Iris pigment epithelial cell (primary cell): ENCODE data around the gene TIMP2.
"Not testable (repeated sequence)": the region's sequence is repeated elsewhere in the genome, so short reads cannot be mapped to it uniquely, and the experiment has no call there.

Experiments used
- DNase-seq: peaks from one replicate; pipeline ENCODE4 v3.0.0-alpha.2; 2011; ENCODE audit warnings: low read depth

Gene TIMP2

DNA sequence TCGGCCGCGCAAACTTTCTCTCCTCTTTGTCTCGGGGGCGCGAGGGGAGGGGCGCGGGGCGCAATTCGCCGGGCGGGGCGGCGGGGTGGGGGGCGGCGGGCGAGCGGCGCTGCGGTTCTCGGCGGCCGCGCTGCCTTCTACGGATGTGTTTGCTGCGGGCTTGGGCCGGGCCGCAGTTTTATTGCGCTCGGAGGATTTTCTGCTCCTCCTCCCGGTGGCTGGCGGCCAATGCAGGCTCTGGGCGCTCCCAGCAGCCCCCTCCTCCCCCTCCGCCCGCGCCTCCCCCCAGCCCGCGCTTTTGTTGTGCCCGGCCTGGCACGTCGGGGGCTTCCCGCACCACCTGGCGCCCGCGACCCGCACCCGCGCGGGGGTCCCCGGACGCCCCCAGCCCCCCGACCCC, at the start of gene TIMP2:
Gene TIMP2, minus strand, starts transcription at position 154 of the 400 bp plus-strand sequence. CDS start 299 bp downstream, outside the sequence.
- DNase-seq, result peak; percentile 88

DNA sequence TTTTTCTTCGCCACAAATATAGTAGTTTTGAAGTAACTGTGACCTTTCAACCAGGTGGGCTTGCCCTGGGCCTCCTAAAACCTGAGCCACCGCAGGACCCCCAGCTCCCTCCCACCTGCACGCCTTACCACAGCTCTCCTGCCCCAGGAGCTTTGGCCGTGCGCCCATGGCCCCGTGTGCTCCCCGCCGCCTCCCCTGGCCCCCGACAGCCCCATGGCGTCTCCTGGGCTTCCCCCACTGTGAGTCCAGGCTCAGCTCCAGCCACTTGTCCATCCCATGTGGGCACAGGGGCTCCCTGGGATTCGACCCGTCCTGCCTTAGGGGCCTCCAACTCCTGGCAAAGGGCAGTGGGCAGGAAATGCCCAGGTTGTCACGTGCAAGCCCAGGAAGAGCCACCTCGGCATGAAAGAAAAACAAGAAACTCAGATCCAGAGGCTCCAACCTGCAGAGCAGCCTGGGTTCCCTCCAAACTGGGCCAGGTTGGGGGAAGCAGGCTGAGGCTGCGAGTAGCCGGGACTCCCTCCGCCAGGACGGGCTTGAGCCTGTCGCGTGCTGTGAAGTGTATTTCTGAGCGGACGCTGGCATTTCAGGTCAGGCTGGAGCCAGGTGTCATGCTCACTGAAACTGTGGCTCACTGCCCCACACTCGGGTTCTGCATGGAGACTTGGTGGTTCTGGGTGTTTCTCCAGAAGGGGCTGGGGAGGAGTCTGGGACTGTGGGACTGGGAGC, 48.8 kb upstream of the TIMP2 start:
- no peak for DNase-seq

DNA sequence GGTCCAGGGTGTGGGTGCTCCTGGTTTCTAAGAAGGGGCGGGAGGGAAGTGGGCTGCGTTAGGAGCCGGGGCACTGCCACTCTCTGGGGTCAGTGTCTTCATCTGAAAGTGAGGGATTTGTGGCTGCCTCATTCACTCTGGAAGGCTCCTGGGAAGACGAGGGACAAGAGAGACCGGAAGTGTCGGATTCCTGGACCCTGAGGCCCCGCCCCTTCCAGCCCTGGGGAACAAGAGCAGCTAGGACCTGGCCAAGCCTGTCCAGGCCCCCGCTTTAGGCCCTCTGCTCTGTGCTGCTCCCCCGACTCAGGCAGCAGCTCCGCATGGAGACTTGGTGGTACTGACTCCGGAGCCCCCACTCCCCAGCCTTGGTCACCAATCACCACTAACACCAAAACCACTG, 48.0 kb upstream of the TIMP2 start:
- DNase-seq, result peak; percentile 35

DNA sequence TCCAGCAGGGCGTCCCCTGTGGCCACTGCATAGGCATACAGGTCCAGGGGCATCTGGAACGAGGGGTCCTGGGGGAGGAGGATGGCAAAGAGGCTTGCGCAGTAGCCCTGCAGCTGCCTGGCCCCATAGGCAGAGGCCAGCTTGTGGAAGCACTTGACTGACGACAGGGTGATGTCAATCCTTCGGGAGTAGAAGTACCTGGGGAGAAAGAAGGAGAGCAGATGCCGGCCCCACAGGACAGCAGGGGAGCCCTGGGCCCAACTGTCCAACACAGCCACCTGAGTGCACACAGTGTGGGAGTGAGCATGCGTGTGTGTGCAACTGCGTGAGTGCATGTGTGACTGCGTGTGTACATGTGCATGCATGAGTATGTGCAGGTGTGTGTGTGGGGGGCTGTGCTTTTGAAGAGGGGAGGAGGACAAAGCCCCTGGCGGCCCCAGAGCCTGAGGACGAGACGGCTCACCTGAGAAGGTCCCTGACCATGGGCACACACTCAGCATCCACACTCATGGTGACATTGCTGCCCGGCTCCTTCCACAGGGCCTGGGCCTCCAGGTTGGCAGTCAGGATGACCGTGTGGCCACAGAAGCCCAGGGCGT, 47.4 kb upstream of the TIMP2 start:
- DNase-seq, result no peak

GRCh38 chr17:78971756-78972506, 46.7 kb upstream of the TIMP2 start:
- no peak for DNase-seq

DNA sequence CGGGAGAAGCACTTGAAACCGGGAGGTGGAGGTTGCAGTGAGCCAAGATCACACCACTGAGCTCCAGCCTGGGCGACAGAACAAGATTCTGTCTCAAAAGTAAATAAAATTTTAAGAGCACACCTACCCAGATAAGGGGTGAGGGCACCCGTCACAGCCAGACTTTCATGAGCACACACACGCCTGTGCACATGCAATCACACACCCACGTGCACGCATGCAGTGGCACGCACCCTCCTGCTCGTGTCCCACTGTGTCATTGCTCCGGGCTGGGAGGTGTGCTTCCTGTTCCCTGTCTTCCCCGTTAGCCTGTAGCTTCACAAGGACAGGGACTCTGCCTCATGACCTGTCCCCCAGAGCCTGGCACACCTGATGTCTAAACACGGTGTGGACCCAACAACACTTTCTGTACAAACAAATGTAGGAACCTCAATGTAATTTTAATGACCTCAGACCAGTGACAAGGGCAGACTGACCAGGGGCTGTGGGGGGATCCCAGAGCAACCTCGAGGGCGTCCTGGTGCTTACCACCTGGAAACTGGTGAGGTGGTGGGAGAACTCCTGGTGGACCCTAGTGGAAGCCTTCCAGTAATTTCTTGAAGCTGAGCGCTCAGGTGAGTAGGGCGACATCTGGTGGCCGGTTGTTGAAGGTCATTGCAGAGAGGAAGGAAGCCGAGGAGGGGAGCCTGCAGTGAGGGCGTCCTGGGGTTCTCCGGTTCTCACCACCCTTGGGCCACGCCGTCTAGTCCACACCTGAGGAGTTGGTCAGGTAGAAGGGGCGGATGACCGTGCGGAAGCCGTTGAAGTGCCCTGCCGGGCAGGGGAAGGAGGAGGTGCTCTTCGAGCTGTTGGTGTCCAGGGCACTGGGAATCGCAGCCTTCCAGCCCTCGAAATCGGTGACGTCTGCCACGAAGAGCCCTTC, 45.9 kb upstream of the TIMP2 start:
- DNase-seq, result peak; percentile 59

DNA sequence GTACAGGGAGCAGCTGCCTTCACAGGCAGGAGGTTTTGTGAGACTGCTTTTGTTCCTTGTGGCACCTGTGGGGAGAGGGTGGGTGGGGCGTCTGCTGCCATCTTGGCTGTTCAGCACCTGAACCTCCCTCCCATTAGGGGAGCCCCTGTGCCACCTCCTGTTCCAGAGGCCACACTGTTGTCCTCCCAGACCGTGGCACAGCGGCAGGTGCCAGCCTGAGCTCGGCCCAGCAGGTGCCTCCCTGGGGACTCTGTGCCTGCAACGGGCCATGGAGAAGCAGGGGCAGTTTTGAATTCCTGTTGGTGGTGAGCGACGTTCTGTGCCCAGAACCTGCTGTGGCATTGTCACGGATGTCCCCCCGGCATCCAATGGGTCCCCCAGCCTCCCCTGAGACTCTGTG, 44.7 kb upstream of the TIMP2 start:
- no peak for DNase-seq

DNA sequence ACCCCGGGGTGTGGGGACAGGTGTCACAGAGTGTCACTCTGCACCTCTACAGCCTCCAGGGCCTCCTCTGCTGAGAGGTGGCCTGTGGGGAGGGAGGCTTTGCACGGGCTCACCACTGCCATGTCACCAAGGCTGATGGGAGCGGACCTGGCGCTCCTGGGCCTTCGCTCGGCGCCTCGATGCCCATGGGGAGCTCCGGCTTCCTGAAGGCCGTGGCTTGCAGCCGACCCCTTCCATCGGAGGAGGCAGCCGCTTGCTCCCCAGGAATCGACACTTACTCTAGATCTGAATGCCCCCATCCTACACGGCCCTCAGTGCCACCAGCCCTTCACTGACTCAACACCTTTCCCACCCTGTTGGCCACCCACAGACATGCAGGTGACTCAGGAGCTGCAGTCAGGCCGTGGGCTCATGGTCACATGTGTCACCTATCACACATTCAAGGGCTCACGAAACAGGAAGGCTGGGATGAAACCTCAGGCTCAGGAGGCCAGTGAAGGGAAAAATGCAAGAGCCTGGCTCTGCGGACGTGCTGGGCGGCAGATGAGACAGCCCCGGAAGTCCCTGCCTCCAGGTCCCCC, 42.7 kb upstream of the TIMP2 start:
- DNase-seq, result no peak

GRCh38 chr17:78966910-78967600, 41.9 kb upstream of the TIMP2 start:
- no peak for DNase-seq

GRCh38 chr17:78966123-78966813, 41.1 kb upstream of the TIMP2 start:
- no peak for DNase-seq

DNA sequence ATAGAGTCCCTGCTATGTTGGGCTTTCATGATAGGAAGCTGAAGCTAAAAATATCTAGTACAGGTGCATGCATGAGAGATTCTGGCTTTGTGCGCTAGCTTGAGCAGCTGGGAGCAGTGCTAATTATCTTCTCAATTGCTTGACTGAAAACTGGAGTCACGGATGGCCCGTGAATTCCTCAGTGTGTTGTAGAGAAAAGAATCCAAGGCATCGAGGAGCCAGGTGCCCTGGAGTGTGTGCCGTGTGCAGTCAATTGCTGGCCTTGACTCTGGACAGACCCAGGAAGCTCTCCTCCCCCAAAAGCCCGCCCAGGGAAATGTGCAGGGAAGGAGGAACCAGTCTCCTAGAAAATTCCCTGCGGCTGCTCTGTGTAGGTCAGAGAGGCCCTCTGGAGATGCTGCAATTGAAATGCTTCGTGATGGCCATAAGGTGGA, 40.3 kb upstream of the TIMP2 start:
- DNase-seq, result no peak

DNA sequence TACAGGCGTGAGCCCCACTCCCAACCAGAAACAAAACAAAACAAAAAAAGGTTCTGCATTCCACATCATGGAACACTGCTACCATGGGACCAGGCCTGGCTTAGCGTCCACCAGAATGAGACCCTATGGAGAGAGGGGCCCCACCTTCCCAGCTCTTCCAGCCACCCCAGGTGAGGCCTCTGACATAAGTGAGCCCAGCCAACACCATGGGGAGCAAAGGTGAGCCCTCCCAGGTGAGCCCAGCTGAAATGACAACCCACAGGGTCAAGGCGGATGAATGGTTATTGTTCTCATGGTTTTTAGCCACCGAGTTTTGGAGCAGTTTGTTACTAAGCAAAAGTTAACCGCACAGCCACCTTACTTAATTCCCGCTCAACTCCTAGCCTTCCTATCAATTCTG, 38.2 kb upstream of the TIMP2 start:
- no peak for DNase-seq

DNA sequence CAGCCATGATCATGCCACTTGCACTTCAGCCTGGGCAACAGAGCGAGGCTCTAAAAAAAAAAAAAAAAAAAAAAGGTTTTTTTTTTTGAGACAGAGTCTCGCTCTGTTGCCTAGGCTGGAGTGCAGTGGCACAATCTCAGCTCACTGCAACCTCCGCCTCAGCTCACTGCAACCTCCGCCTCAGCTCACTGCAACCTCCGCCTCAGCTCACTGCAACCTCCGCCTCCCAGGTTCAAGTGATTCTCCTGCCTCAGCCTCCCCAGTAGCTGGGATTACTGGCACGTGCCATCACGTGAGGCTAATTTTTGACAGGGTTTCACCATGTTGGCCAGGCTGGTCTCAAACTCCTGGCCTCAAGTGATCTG, 37.8 kb upstream of the TIMP2 start:
- DNase-seq, result not testable (repeated sequence)

- no peak for DNase-seq
Observed at GRCh38 chr17:78962345-78962983, 37.3 kb upstream of the TIMP2 start.

DNA sequence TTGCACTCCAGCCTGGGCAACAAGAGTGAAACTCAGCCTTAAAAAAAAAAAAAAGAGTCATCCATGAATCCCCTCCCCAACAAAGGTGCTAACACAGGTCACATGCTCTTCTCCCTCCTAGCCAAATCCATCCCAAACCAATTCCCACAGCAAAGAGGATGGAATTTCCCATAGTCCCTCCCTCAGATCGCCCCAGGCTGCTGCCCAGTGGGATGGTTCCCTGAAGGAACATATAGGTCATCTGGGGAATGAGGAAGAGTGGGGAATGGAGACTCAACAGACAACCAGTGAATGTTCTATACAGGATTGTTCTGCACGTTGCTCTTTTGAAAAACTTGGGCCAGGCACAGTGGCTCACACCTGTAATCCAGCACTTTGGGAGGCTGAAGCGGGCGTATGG, 36.4 kb upstream of the TIMP2 start:
- no peak for DNase-seq

- DNase-seq, result no peak
Observed at GRCh38 chr17:78960928-78961327, 35.7 kb upstream of the TIMP2 start.

GRCh38 chr17:78959803-78960202, 34.6 kb upstream of the TIMP2 start:
- no peak for DNase-seq

- peak; percentile 50 for DNase-seq
Observed at GRCh38 chr17:78958641-78959127, 33.5 kb upstream of the TIMP2 start.

GRCh38 chr17:78957128-78957527, 31.9 kb upstream of the TIMP2 start:
- DNase-seq, result peak; percentile 27

- DNase-seq, result no peak
Observed at GRCh38 chr17:78956254-78956653, 31.1 kb upstream of the TIMP2 start.
